Measurements from ENCODE around the gene ACACA. TPM values are rescaled to one million over a fixed set of nuclear protein-coding genes. Genes with fewer than 3 reads are reported as not detected.

The ACACA gene
- total and polyA plus RNA-seq, 2 experiments from 2014 or later, result 59.6 to 164 TPM

GRCh38 chr17:37101306-37101705 is 305.3 kb downstream of the ACACA start:
- Histone ChIP-seq H3K4me1 (ENCODE audit: insufficient read depth) (peaks cover 33% of the 10 kb centered on the region), H3F3A (replicated peaks; ENCODE audit: low read depth) (no peaks in the 10 kb centered on the region; the same call in 1 of the 2 replicates), H3K27me3 (ENCODE audit: insufficient read depth) (no peaks in the 10 kb centered on the region), H3K79me2 (replicated peaks; ENCODE audit: insufficient read depth) (no peaks in the 10 kb centered on the region), H3K4me3 (no peak overlapping the region), H3K9me2 (ENCODE audit: insufficient read depth) (no peaks in the 10 kb centered on the region), H2AFZ (no peak overlapping the region), H3K4me2 (no peak overlapping the region), H3K27ac (ENCODE audit: low read depth) (0 out of 2 replicates have a peak overlapping the region, but pooled peaks have one; percentile 53), H3K36me3 (ENCODE audit: insufficient read depth) (peaks cover 17% of the 10 kb centered on the region), H4K20me1 (replicated peaks; ENCODE audit: insufficient read depth) (no peaks in the 10 kb centered on the region)
- H3K4me3 Mint-ChIP-seq, result no peak overlapping the region
- peaks cover 42% of the 10 kb centered on the region for H3K36me3 Mint-ChIP-seq (ENCODE audit: low read depth)
- H3K27me3 Mint-ChIP-seq (ENCODE audit: insufficient read depth, low read depth, poor library complexity), result peaks cover 7% of the 10 kb centered on the region
- H3K4me1 Mint-ChIP-seq, result peaks cover 43% of the 10 kb centered on the region
- ATAC-seq (no peak), DNase-seq (ENCODE audit: low spot score) (no peak)
- H3K27ac Mint-ChIP-seq, result no peak overlapping the region
- no peaks in the 10 kb centered on the region for H3K9me3 Mint-ChIP-seq
- no peak for TF ChIP-seq EZH2phosphoT487 (IDR thresholded peaks at IDR 0.05; ENCODE audit: unreplicated experiment)
- TF ChIP-seq, protein P1, sequence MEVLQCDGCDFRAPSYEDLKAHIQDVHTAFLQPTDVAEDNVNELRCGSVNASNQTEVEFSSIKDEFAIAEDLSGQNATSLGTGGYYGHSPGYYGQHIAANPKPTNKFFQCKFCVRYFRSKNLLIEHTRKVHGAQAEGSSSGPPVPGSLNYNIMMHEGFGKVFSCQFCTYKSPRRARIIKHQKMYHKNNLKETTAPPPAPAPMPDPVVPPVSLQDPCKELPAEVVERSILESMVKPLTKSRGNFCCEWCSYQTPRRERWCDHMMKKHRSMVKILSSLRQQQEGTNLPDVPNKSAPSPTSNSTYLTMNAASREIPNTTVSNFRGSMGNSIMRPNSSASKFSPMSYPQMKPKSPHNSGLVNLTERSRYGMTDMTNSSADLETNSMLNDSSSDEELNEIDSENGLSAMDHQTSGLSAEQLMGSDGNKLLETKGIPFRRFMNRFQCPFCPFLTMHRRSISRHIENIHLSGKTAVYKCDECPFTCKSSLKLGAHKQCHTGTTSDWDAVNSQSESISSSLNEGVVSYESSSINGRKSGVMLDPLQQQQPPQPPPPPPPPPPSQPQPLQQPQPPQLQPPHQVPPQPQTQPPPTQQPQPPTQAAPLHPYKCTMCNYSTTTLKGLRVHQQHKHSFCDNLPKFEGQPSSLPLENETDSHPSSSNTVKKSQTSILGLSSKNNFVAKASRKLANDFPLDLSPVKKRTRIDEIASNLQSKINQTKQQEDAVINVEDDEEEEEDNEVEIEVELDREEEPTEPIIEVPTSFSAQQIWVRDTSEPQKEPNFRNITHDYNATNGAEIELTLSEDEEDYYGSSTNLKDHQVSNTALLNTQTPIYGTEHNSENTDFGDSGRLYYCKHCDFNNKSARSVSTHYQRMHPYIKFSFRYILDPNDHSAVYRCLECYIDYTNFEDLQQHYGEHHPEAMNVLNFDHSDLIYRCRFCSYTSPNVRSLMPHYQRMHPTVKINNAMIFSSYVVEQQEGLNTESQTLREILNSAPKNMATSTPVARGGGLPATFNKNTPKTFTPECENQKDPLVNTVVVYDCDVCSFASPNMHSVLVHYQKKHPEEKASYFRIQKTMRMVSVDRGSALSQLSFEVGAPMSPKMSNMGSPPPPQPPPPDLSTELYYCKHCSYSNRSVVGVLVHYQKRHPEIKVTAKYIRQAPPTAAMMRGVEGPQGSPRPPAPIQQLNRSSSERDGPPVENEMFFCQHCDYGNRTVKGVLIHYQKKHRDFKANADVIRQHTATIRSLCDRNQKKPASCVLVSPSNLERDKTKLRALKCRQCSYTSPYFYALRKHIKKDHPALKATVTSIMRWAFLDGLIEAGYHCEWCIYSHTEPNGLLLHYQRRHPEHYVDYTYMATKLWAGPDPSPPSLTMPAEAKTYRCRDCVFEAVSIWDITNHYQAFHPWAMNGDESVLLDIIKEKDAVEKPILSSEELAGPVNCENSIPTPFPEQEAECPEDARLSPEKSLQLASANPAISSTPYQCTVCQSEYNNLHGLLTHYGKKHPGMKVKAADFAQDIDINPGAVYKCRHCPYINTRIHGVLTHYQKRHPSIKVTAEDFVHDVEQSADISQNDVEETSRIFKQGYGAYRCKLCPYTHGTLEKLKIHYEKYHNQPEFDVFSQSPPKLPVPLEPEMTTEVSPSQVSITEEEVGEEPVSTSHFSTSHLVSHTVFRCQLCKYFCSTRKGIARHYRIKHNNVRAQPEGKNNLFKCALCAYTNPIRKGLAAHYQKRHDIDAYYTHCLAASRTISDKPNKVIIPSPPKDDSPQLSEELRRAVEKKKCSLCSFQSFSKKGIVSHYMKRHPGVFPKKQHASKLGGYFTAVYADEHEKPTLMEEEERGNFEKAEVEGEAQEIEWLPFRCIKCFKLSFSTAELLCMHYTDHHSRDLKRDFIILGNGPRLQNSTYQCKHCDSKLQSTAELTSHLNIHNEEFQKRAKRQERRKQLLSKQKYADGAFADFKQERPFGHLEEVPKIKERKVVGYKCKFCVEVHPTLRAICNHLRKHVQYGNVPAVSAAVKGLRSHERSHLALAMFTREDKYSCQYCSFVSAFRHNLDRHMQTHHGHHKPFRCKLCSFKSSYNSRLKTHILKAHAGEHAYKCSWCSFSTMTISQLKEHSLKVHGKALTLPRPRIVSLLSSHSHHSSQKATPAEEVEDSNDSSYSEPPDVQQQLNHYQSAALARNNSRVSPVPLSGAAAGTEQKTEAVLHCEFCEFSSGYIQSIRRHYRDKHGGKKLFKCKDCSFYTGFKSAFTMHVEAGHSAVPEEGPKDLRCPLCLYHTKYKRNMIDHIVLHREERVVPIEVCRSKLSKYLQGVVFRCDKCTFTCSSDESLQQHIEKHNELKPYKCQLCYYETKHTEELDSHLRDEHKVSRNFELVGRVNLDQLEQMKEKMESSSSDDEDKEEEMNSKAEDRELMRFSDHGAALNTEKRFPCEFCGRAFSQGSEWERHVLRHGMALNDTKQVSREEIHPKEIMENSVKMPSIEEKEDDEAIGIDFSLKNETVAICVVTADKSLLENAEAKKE (CRISPR knock-in tag; IDR thresholded peaks at IDR 0.05), result no peak
- TF ChIP-seq JUNB (IDR thresholded peaks at IDR 0.05; ENCODE audit: unreplicated experiment), result no peak
- TF ChIP-seq ZNF114 (CRISPR knock-in tag; IDR thresholded peaks at IDR 0.05), result no peak
- TF ChIP-seq POLR2AphosphoS5 (IDR thresholded peaks at IDR 0.05; ENCODE audit: low read depth), result no peak
- no peak for TF ChIP-seq CREB1 (CRISPR knock-in tag; IDR thresholded peaks at IDR 0.05; ENCODE audit: low read depth)
- TF ChIP-seq, protein P2, sequence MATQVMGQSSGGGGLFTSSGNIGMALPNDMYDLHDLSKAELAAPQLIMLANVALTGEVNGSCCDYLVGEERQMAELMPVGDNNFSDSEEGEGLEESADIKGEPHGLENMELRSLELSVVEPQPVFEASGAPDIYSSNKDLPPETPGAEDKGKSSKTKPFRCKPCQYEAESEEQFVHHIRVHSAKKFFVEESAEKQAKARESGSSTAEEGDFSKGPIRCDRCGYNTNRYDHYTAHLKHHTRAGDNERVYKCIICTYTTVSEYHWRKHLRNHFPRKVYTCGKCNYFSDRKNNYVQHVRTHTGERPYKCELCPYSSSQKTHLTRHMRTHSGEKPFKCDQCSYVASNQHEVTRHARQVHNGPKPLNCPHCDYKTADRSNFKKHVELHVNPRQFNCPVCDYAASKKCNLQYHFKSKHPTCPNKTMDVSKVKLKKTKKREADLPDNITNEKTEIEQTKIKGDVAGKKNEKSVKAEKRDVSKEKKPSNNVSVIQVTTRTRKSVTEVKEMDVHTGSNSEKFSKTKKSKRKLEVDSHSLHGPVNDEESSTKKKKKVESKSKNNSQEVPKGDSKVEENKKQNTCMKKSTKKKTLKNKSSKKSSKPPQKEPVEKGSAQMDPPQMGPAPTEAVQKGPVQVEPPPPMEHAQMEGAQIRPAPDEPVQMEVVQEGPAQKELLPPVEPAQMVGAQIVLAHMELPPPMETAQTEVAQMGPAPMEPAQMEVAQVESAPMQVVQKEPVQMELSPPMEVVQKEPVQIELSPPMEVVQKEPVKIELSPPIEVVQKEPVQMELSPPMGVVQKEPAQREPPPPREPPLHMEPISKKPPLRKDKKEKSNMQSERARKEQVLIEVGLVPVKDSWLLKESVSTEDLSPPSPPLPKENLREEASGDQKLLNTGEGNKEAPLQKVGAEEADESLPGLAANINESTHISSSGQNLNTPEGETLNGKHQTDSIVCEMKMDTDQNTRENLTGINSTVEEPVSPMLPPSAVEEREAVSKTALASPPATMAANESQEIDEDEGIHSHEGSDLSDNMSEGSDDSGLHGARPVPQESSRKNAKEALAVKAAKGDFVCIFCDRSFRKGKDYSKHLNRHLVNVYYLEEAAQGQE (IDR thresholded peaks at IDR 0.05; ENCODE audit: unreplicated experiment), result no peak
- TF ChIP-seq NANOG (IDR thresholded peaks at IDR 0.05; ENCODE audit: borderline replicate concordance), result no peak
- TF ChIP-seq ZNF331 (CRISPR knock-in tag; IDR thresholded peaks at IDR 0.05; ENCODE audit: low read depth), result no peak
- TF ChIP-seq, protein P3, sequence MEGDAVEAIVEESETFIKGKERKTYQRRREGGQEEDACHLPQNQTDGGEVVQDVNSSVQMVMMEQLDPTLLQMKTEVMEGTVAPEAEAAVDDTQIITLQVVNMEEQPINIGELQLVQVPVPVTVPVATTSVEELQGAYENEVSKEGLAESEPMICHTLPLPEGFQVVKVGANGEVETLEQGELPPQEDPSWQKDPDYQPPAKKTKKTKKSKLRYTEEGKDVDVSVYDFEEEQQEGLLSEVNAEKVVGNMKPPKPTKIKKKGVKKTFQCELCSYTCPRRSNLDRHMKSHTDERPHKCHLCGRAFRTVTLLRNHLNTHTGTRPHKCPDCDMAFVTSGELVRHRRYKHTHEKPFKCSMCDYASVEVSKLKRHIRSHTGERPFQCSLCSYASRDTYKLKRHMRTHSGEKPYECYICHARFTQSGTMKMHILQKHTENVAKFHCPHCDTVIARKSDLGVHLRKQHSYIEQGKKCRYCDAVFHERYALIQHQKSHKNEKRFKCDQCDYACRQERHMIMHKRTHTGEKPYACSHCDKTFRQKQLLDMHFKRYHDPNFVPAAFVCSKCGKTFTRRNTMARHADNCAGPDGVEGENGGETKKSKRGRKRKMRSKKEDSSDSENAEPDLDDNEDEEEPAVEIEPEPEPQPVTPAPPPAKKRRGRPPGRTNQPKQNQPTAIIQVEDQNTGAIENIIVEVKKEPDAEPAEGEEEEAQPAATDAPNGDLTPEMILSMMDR (conservative IDR thresholded peaks at IDR 0.05; ENCODE audit: low read depth in 2 of 2), result no peak

Data from GM23338 (cell line).